Memory B cell (primary cell): ENCODE measurements around the gene CWH43.
"Not testable (repeated sequence)": the region's sequence is repeated elsewhere in the genome, so short reads cannot be mapped to it uniquely, and the experiment has no call there.

Experiments used
- ATAC-seq: fragments of 150-1000 bp; cut with Tn5 transposase; 2 replicates; pipeline ENCODE4 v1.10.0; 2021; ENCODE audit warnings: low read depth, mild to moderate bottlenecking, moderate library complexity
- DNase-seq, 2 donors: peaks; one replicate each; pipeline ENCODE4 v3.0.0; 2022; ENCODE audit warnings: low spot score in 2 of 2
- H3K27ac Mint-ChIP-seq: one replicate; pipeline ENCODE4 v1.8.0; 2022; ENCODE audit warnings: mild to moderate bottlenecking, moderate library complexity, mixed read lengths
- H3K27me3 Mint-ChIP-seq: one replicate; pipeline ENCODE4 v1.8.0; 2022; ENCODE audit warnings: mixed read lengths
- H3K36me3 Mint-ChIP-seq: one replicate; pipeline ENCODE4 v1.8.0; 2022; ENCODE audit warnings: mild to moderate bottlenecking, mixed read lengths
- H3K4me1 Mint-ChIP-seq: one replicate; pipeline ENCODE4 v1.8.0; 2022; ENCODE audit warnings: mixed read lengths
- H3K4me3 Mint-ChIP-seq: one replicate; pipeline ENCODE4 v1.8.0; 2022; ENCODE audit warnings: mild to moderate bottlenecking, moderate library complexity, mixed read lengths
- H3K9me3 Mint-ChIP-seq: one replicate; pipeline ENCODE4 v1.8.0; 2022; ENCODE audit warnings: mixed read lengths

CWH43 gene

DNA sequence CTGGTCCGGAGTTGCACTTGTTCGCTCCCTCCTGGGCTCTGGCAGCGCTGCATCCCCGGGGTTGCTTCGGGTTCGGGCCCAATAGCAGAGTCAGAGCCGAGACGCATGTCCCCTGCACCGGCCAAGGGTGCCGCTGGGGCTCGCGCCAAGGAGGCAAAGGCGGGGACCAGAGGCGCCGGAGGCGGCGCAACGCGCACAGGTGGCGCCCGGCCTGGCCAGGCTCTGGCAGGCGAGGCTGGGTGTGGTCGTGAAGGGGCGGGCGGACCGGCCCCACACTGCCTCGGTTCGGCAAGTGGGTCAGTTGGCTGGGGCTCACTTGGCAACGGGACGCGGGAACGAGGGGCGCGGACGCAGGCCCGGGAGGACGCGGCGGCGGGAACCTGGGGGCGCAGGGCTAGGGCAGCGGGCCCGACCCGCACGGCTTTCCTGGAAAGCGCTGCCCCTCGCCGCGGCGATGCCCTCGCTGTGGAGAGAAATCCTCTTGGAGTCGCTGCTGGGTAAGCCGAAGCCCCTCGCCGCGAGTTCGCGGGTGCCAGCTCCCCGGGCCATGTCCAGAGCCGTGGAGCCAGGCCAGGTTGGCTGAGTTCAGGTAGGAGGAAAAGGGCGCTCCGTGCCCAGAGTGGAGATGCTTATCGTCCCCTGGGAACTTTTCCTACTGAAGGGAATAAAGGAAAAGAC is at the start of gene CWH43:
Gene CWH43, plus strand, starts transcription at position 300 of the 678 bp plus-strand sequence. Its CDS starts 155 bp downstream, at position 455.
- H3K4me1 Mint-ChIP-seq: no peaks in the 10 kb centered on the region
- H3K4me3 Mint-ChIP-seq: no peak within 1 kb of the TSS
- H3K36me3 Mint-ChIP-seq: no peaks in the 10 kb centered on the region
- no peak for DNase-seq
- no peak within 1 kb of the TSS for H3K27ac Mint-ChIP-seq
- ATAC-seq: no peak
- H3K9me3 Mint-ChIP-seq: peaks cover 6% of the 10 kb centered on the region
- H3K27me3 Mint-ChIP-seq: peaks cover 18% of the 10 kb centered on the region

- no peak for DNase-seq
- Mint-ChIP-seq H3K27me3 (peaks cover 7% of the 10 kb centered on the region), H3K9me3 (peaks cover 2% of the 10 kb centered on the region), H3K36me3 (peaks cover 2% of the 10 kb centered on the region), H3K4me3 (no peak overlapping the region), H3K27ac (no peak overlapping the region), H3K4me1 (no peaks in the 10 kb centered on the region)
- no peak for ATAC-seq
These were observed 49.0 kb upstream of the CWH43 start for GRCh38 chr4:48937033-48937432.

- no peak overlapping the region for H3K4me3 Mint-ChIP-seq
- peaks cover 10% of the 10 kb centered on the region for H3K27me3 Mint-ChIP-seq
- ATAC-seq: no peak
- peaks cover 2% of the 10 kb centered on the region for H3K36me3 Mint-ChIP-seq
- H3K27ac Mint-ChIP-seq: no peak overlapping the region
- DNase-seq: no peak
- peaks cover 2% of the 10 kb centered on the region for H3K9me3 Mint-ChIP-seq
- H3K4me1 Mint-ChIP-seq: no peaks in the 10 kb centered on the region
These were observed 47.2 kb upstream of the CWH43 start for GRCh38 chr4:48938831-48939230.

- Mint-ChIP-seq H3K9me3 (peaks cover 2% of the 10 kb centered on the region), H3K36me3 (peaks cover 2% of the 10 kb centered on the region), H3K4me1 (peaks cover 3% of the 10 kb centered on the region), H3K4me3 (no peak overlapping the region), H3K27me3 (peaks cover 15% of the 10 kb centered on the region), H3K27ac (no peak overlapping the region)
- DNase-seq: no peak
- no peak for ATAC-seq
These were observed 46.3 kb upstream of the CWH43 start for GRCh38 chr4:48939785-48940184.

DNA sequence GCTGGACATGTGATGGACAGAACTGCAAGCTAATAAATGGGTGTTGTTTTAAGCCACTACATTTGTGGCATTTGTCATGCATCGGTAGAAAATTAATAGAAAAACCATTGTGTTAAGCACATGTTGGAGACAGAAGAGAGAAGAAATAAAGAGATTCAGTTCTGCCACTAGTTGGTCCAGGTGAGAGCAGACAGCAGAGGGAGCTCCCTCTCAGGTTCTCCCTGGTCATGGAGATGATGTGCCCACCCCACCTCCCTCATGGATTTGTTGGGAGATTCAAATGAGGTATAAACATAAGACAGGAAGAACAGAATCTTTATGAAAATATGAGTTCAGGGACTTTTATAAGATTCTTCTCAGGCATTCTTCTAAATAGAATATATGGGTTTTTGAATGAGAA is 42.7 kb upstream of the CWH43 start:
- peaks cover 16% of the 10 kb centered on the region for H3K27me3 Mint-ChIP-seq
- no peaks in the 10 kb centered on the region for H3K36me3 Mint-ChIP-seq
- H3K4me3 Mint-ChIP-seq: no peak overlapping the region
- no peak overlapping the region for H3K27ac Mint-ChIP-seq
- H3K9me3 Mint-ChIP-seq: no peaks in the 10 kb centered on the region
- no peak for ATAC-seq
- DNase-seq: no peak
- H3K4me1 Mint-ChIP-seq: peaks cover 3% of the 10 kb centered on the region

DNA sequence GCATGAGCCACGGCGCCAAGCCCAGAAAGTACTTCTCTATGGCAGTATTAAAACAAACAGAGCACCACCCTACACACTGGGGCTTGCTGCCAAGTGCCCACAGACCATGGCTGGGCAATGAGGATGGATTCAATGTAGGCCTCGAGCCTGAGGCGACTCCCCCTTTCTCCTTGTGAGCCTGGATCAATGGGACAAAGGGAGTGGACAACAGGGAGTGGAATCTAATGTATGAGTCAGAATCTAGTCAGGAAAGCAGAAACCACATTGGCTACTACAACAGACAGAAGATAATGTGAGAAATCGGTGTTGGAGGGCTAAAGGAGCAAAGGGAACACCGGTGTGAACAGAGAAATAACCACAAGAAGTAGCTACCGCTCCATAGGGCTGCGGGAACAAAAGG is 41.8 kb upstream of the CWH43 start:
- peaks cover 18% of the 10 kb centered on the region for H3K27me3 Mint-ChIP-seq
- no peak overlapping the region for H3K4me3 Mint-ChIP-seq
- H3K4me1 Mint-ChIP-seq: peaks cover 3% of the 10 kb centered on the region
- ATAC-seq: no peak
- no peaks in the 10 kb centered on the region for H3K9me3 Mint-ChIP-seq
- no peak for DNase-seq
- H3K27ac Mint-ChIP-seq: no peak overlapping the region
- no peaks in the 10 kb centered on the region for H3K36me3 Mint-ChIP-seq

GRCh38 chr4:48944756-48945241 is 41.3 kb upstream of the CWH43 start:
- peaks cover 18% of the 10 kb centered on the region for H3K27me3 Mint-ChIP-seq

GRCh38 chr4:48945981-48946380 is 40.1 kb upstream of the CWH43 start:
- peaks cover 3% of the 10 kb centered on the region for H3K4me1 Mint-ChIP-seq
- H3K27ac Mint-ChIP-seq: no peak overlapping the region
- H3K9me3 Mint-ChIP-seq: no peaks in the 10 kb centered on the region
- H3K36me3 Mint-ChIP-seq: no peaks in the 10 kb centered on the region
- H3K27me3 Mint-ChIP-seq: peaks cover 22% of the 10 kb centered on the region
- ATAC-seq (no peak), DNase-seq (no peak)
- H3K4me3 Mint-ChIP-seq: no peak overlapping the region

More at GRCh38 chr4:48944756-48945241, 41.3 kb upstream of the CWH43 start:
- Mint-ChIP-seq H3K9me3 (no peaks in the 10 kb centered on the region), H3K36me3 (no peaks in the 10 kb centered on the region), H3K4me1 (peaks cover 3% of the 10 kb centered on the region), H3K27ac (no peak overlapping the region), H3K4me3 (no peak overlapping the region)
- DNase-seq: no peak
- ATAC-seq: no peak

DNA sequence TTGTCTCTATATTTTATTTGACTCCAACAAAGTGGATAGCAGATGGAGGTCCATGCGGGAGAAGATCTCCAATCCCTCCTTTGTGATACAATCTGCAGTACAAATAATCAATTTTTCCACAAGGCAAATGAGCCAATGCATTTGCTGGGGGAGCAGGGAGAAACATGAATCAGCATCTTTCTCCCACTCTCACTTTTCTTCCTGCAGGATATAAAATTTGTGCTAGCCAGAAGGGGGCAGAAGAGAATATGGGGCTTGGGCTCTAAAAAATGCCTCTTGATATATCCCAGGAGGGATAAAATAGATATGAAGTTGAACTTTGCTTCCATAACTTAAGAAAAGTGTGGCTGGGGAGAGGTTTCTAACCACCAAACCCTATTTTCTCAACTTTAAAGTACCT is 38.3 kb upstream of the CWH43 start:
- peaks cover 19% of the 10 kb centered on the region for H3K27me3 Mint-ChIP-seq
- ATAC-seq (no peak), DNase-seq (no peak)
- no peaks in the 10 kb centered on the region for H3K36me3 Mint-ChIP-seq
- H3K9me3 Mint-ChIP-seq: no peaks in the 10 kb centered on the region
- no peak overlapping the region for H3K4me3 Mint-ChIP-seq
- no peak overlapping the region for H3K27ac Mint-ChIP-seq
- peaks cover 3% of the 10 kb centered on the region for H3K4me1 Mint-ChIP-seq

DNA sequence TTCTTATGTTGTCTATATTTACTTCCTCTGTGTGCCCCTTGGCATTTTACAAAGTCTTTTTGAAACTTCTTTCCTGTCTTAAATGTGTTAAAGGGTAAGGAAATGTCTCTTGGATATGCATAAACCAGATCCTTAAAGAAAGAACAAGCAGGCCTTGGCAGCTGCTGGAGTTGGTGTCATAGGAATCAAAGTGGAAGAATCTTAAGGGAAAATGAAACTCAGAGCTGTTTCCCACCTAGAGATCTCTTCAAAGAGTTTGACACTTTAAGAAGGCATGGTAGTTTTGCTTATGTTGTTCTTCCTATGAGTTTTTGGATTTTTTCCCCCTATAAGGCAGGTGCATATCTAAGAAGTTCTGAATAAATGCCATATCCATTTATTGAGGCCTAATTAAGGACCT is 37.0 kb upstream of the CWH43 start:
- peaks cover 3% of the 10 kb centered on the region for H3K4me1 Mint-ChIP-seq
- no peaks in the 10 kb centered on the region for H3K9me3 Mint-ChIP-seq
- no peaks in the 10 kb centered on the region for H3K36me3 Mint-ChIP-seq
- ATAC-seq (no peak), DNase-seq (no peak)
- no peak overlapping the region for H3K27ac Mint-ChIP-seq
- peaks cover 13% of the 10 kb centered on the region for H3K27me3 Mint-ChIP-seq
- no peak overlapping the region for H3K4me3 Mint-ChIP-seq

DNA sequence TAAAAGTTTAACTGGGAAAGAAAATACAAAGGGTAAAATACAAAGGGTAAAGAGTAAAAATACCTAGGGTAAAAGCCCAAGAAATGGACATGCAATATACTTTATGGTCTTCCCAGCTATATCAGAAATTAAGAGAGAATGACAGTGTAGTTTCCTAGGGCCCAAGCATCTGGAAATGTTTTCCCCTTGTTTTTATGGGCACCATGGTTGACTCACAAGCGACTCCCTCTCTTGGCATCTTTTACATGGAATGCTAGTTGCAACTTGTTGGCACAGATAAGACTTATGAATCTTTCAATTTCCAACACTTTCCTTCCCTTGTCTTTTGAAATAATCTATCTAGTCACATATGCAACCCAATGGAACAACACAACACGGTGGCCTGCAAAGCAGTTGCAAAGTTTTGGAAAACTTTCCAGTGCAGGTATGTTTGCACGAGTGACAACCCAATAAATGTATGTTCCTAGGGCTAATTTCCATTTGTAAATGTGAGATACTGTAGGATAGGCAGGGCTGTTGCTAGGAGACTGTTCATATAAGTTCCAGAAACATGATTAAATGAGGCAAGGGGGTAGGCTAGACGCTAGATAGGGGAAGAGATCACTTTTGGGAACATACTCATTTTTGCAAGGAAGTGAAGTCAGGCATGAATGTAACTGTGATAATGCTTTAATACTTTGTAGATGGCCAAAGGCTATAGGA is 36.4 kb upstream of the CWH43 start:
- no peak for DNase-seq
- H3K4me3 Mint-ChIP-seq: no peak overlapping the region
- no peaks in the 10 kb centered on the region for H3K36me3 Mint-ChIP-seq
- H3K9me3 Mint-ChIP-seq: no peaks in the 10 kb centered on the region
- H3K4me1 Mint-ChIP-seq: no peaks in the 10 kb centered on the region
- H3K27ac Mint-ChIP-seq: no peak overlapping the region
- H3K27me3 Mint-ChIP-seq: peaks cover 9% of the 10 kb centered on the region
- no peak for ATAC-seq

GRCh38 chr4:48954314-48954713 is 31.8 kb upstream of the CWH43 start:
- Mint-ChIP-seq H3K36me3 (no peaks in the 10 kb centered on the region), H3K4me1 (no peaks in the 10 kb centered on the region), H3K27me3 (peaks cover 17% of the 10 kb centered on the region), H3K9me3 (no peaks in the 10 kb centered on the region), H3K4me3 (no peak overlapping the region), H3K27ac (no peak overlapping the region)
- ATAC-seq: no peak
- no peak for DNase-seq

- DNase-seq, H3K36me3 Mint-ChIP-seq, H3K4me3 Mint-ChIP-seq, H3K4me1 Mint-ChIP-seq, ATAC-seq, H3K27ac Mint-ChIP-seq, H3K9me3 Mint-ChIP-seq: not testable (repeated sequence)
- H3K27me3 Mint-ChIP-seq: peaks cover 12% of the 10 kb centered on the region
These were observed 28.7 kb upstream of the CWH43 start for GRCh38 chr4:48957366-48957765.

- Mint-ChIP-seq H3K4me1 (peaks cover 3% of the 10 kb centered on the region), H3K27ac (no peak overlapping the region)
These were observed 27.5 kb upstream of the CWH43 start for GRCh38 chr4:48958582-48958981.

More at GRCh38 chr4:48958582-48958981, 27.5 kb upstream of the CWH43 start:
- Mint-ChIP-seq H3K9me3 (no peaks in the 10 kb centered on the region), H3K27me3 (peaks cover 12% of the 10 kb centered on the region), H3K36me3 (no peaks in the 10 kb centered on the region), H3K4me3 (no peak overlapping the region)
- DNase-seq: no peak
- ATAC-seq: no peak
